ENCODE data around the gene DDR2. TPM values are rescaled to one million over a fixed set of nuclear protein-coding genes. Genes with fewer than 3 reads are reported as not detected.
"Not testable (repeated sequence)": the region's sequence is repeated elsewhere in the genome, so short reads cannot be mapped to it uniquely, and the experiment has no call there.

The DDR2 gene
- polyA plus RNA-seq, 3 donors from 2014 or later = 0.02 to 0.12 TPM; not detected in 1

- Mint-ChIP-seq H3K27ac (no peak overlapping the region), H3K36me3 (peaks cover 0 to 4% (median 0%) of the 10 kb centered on the region in 3 donors), H3K9me3 (no peaks in the 10 kb centered on the region), H3K27me3 (ENCODE audit: low read depth in 3 of 3) (peaks cover 2 to 6% (median 2%) of the 10 kb centered on the region in 3 donors), H3K4me1 (no peaks in the 10 kb centered on the region), H3K4me3 (no peak overlapping the region)
- DNase-seq = no peak
Observed at GRCh38 chr1:162719678-162720077, 87.4 kb downstream of the DDR2 start.

- Mint-ChIP-seq H3K4me3 (no peak overlapping the region), H3K9me3 (no peaks in the 10 kb centered on the region), H3K27me3 (ENCODE audit: low read depth in 3 of 3) (peaks cover 2% of the 10 kb centered on the region in 3 donors), H3K36me3 (peaks cover 0 to 4% (median 0%) of the 10 kb centered on the region in 3 donors), H3K4me1 (no peaks in the 10 kb centered on the region), H3K27ac (no peak overlapping the region)
- DNase-seq = no peak
Observed at GRCh38 chr1:162720996-162721395, 88.7 kb downstream of the DDR2 start.

DNA sequence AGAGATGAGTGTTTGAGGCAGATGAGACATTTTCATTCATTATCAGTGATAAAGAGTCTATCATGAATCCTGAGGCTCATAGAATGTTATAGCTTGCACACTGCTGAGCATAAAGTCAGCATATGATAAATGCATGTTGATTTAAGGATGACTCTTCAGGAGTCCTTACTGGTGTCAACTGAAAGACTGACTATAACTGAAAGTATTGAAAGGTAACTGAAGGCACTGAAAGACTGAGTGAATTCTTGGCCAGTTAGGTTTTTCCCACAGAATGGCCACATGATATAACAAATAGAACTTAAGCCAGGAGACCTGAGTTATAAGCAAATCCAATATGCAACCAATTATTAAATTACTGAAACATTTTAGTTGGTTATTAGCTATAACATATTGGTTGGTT, 89.2 kb downstream of the DDR2 start:
- H3K36me3 Mint-ChIP-seq = peaks cover 0 to 4% (median 0%) of the 10 kb centered on the region in 3 donors
- DNase-seq = no peak
- no peak overlapping the region for H3K4me3 Mint-ChIP-seq
- no peak overlapping the region for H3K27ac Mint-ChIP-seq
- no peaks in the 10 kb centered on the region for H3K9me3 Mint-ChIP-seq
- H3K27me3 Mint-ChIP-seq (ENCODE audit: low read depth in 3 of 3) = peaks cover 0 to 2% (median 2%) of the 10 kb centered on the region in 3 donors
- no peaks in the 10 kb centered on the region for H3K4me1 Mint-ChIP-seq

DNA sequence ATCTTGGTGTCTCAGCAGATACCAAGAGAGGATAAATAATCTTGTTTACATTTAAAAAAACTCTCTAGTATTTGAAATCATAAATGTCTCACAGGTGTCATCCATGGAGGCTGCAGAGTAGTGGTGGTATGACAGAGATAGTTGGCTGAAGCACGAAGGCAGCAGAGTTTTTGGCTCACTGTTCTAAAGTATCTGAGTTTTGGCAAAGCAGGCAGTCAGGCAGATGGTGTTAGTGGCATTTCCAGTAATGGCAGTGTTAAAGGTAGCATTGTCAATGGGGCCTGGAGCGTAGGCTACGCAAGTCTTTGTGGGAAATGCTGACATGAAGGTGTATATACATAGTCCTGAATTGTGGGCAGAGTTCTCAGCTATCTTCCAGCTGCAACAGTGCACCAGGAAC, 89.8 kb downstream of the DDR2 start:
- Mint-ChIP-seq H3K4me3 (no peak overlapping the region), H3K27ac (no peak overlapping the region), H3K36me3 (peaks cover 0 to 4% (median 0%) of the 10 kb centered on the region in 3 donors), H3K4me1 (no peaks in the 10 kb centered on the region), H3K9me3 (no peaks in the 10 kb centered on the region), H3K27me3 (ENCODE audit: low read depth in 3 of 3) (peaks cover 0 to 2% (median 2%) of the 10 kb centered on the region in 3 donors)
- no peak for DNase-seq

DNA sequence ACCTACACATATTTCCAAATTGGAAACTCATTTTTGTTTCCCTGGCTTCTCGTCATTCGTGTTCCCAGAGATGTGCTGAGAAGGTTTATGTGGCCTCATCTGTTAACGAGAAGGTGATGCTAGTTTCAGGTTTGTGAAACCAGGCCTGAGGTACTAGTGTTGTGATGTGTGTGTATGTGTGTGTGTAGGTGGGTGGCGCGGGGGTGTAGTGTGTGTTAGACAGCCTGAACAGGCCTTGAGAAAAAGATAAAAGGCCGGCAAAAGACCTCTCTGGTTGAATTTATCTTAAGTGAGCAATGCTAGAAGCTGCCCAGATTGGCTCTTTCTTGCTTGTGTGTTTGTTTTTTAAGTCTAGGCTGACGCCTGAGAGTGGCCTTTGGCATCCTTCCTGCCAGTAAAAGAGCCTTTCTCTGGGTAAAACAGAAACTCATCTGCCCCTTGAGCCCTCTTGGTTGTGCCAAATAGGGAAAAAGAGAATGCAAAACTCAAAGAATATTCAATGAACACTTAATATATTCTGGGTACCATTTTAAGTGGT, 92.4 kb downstream of the DDR2 start:
- DNase-seq = no peak
- Mint-ChIP-seq H3K4me1 (no peaks in the 10 kb centered on the region), H3K27me3 (ENCODE audit: low read depth in 3 of 3) (peaks cover 0 to 2% (median 0%) of the 10 kb centered on the region in 3 donors), H3K9me3 (peaks cover 0 to 1% (median 0%) of the 10 kb centered on the region in 6 donors), H3K4me3 (no peak overlapping the region), H3K36me3 (no peaks in the 10 kb centered on the region), H3K27ac (no peak overlapping the region)

- peaks cover 0 to 2% (median 0%) of the 10 kb centered on the region in 3 donors for H3K27me3 Mint-ChIP-seq (ENCODE audit: low read depth in 3 of 3)
- no peak overlapping the region for H3K27ac Mint-ChIP-seq
- no peaks in the 10 kb centered on the region for H3K36me3 Mint-ChIP-seq
- DNase-seq = no peak
- peaks cover 0 to 1% (median 0%) of the 10 kb centered on the region in 6 donors for H3K9me3 Mint-ChIP-seq
- H3K4me3 Mint-ChIP-seq = no peak overlapping the region
- H3K4me1 Mint-ChIP-seq = no peaks in the 10 kb centered on the region
Observed at GRCh38 chr1:162725301-162725837, 93.1 kb downstream of the DDR2 start.

- Mint-ChIP-seq H3K36me3 (no peaks in the 10 kb centered on the region), H3K27me3 (ENCODE audit: low read depth in 3 of 3) (peaks cover 0 to 3% (median 0%) of the 10 kb centered on the region in 3 donors), H3K4me1 (no peaks in the 10 kb centered on the region), H3K9me3 (peaks cover 0 to 1% (median 0%) of the 10 kb centered on the region in 6 donors), H3K27ac (no peak overlapping the region), H3K4me3 (no peak overlapping the region)
- no peak for DNase-seq
Observed at GRCh38 chr1:162726555-162726954, 94.3 kb downstream of the DDR2 start.

DNA sequence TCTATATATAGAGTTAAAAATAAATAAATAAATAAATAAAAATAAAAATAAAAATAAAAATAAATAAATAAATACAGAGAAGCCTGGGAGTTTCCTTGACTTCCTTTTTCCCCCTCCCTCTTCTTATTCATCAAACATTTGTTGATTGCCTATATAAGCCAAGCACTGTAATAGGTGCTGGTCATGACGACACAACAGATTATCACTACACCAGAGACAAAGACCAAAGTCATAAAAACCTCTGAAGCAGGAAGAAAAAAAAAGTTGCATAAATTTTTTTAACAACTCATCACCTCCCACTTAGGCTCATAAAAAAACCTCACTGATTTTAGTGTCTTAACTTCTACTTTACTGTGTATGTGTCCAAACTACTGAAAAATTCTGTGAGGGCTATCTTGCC, 95.2 kb downstream of the DDR2 start:
- not testable (repeated sequence) for H3K36me3 Mint-ChIP-seq; H3K9me3 Mint-ChIP-seq; H3K27me3 Mint-ChIP-seq (ENCODE audit: low read depth in 3 of 3); H3K4me1 Mint-ChIP-seq; H3K4me3 Mint-ChIP-seq; DNase-seq; H3K27ac Mint-ChIP-seq

DNA sequence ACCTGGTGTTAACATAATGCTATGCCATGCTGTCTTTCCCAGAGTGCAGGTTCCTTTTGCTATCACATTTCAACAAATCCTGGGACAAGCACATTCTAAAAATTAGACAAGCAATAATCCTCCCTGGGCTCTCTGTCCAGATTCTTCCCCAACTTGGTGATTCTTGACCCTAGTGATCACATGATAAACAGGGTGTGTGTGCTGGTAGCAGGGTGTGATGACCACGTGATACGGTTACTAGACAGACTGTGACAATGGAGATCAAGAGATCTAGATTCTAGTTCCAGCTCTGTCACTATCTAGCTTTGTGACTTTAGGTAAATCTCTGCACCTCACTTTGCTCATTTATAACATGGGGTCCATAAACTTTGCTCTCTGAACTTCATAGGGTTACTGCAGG, 96.3 kb downstream of the DDR2 start:
- H3K4me1 Mint-ChIP-seq = no peaks in the 10 kb centered on the region
- peaks cover 0 to 1% (median 0%) of the 10 kb centered on the region in 6 donors for H3K9me3 Mint-ChIP-seq
- no peak overlapping the region for H3K4me3 Mint-ChIP-seq
- DNase-seq = no peak
- no peak overlapping the region for H3K27ac Mint-ChIP-seq
- H3K27me3 Mint-ChIP-seq (ENCODE audit: low read depth in 3 of 3) = peaks cover 0 to 1% (median 0%) of the 10 kb centered on the region in 3 donors
- H3K36me3 Mint-ChIP-seq = no peaks in the 10 kb centered on the region

DNA sequence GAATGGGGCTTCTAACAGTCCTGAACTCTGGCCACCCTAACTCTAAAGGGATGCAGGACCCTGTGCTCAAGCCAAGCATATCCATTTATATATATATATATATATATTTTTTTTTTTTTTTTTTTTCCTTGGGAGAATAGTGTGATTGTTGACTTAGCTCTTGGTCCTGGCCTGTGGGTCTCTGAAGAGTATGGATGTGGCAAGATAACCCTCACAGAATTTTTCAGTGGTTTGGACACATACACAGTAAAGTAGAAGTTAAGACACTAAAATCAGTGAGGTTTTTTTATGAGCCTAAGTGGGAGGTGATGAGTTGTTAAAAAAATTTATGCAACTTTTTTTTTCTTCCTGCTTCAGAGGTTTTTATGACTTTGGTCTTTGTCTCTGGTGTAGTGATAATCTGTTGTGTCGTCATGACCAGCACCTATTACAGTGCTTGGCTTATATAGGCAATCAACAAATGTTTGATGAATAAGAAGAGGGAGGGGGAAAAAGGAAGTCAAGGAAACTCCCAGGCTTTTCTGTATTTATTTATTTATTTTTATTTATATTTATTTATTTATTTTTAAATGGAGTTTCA, 97.0 kb downstream of the DDR2 start:
- not testable (repeated sequence) for H3K27ac Mint-ChIP-seq; H3K9me3 Mint-ChIP-seq; DNase-seq; H3K27me3 Mint-ChIP-seq (ENCODE audit: low read depth in 3 of 3); H3K4me1 Mint-ChIP-seq; H3K36me3 Mint-ChIP-seq; H3K4me3 Mint-ChIP-seq

GRCh38 chr1:162732094-162732493, 99.8 kb downstream of the DDR2 start:
- Mint-ChIP-seq H3K9me3 (peaks cover 0 to 1% (median 0%) of the 10 kb centered on the region in 6 donors), H3K4me3 (no peak overlapping the region), H3K36me3 (no peaks in the 10 kb centered on the region), H3K27ac (no peak overlapping the region), H3K27me3 (ENCODE audit: low read depth in 3 of 3) (peaks cover 0 to 3% (median 2%) of the 10 kb centered on the region in 3 donors), H3K4me1 (no peaks in the 10 kb centered on the region)
- no peak for DNase-seq

- no peaks in the 10 kb centered on the region for H3K4me1 Mint-ChIP-seq
- peaks cover 0 to 3% (median 2%) of the 10 kb centered on the region in 3 donors for H3K27me3 Mint-ChIP-seq (ENCODE audit: low read depth in 3 of 3)
- no peak for DNase-seq
- no peak overlapping the region for H3K27ac Mint-ChIP-seq
- H3K9me3 Mint-ChIP-seq = peaks cover 0 to 1% (median 0%) of the 10 kb centered on the region in 6 donors
- no peak overlapping the region for H3K4me3 Mint-ChIP-seq
- H3K36me3 Mint-ChIP-seq = no peaks in the 10 kb centered on the region
Observed at GRCh38 chr1:162732566-162733335, 100.5 kb downstream of the DDR2 start.

DNA sequence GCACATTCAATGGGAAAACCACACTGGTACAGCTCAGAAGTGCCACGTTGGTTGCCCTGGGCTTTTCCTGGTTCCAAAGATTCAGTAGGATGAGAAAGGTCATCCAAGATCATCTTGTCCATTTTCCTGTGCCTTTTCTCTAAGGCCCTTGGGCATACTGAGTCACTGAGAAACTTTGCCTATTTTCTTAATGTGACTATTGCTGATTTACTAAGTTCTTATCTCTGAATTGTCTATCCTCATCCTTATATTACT, 101.0 kb downstream of the DDR2 start:
- H3K4me3 Mint-ChIP-seq = no peak overlapping the region
- H3K36me3 Mint-ChIP-seq = no peaks in the 10 kb centered on the region
- H3K27me3 Mint-ChIP-seq (ENCODE audit: low read depth in 3 of 3) = peaks cover 0 to 3% (median 2%) of the 10 kb centered on the region in 3 donors
- no peak for DNase-seq
- no peaks in the 10 kb centered on the region for H3K4me1 Mint-ChIP-seq
- H3K27ac Mint-ChIP-seq = no peak overlapping the region
- no peaks in the 10 kb centered on the region for H3K9me3 Mint-ChIP-seq

- H3K9me3 Mint-ChIP-seq = no peaks in the 10 kb centered on the region
- no peaks in the 10 kb centered on the region for H3K36me3 Mint-ChIP-seq
- peaks cover 0 to 3% (median 2%) of the 10 kb centered on the region in 3 donors for H3K27me3 Mint-ChIP-seq (ENCODE audit: low read depth in 3 of 3)
Observed at GRCh38 chr1:162734047-162734446, 101.8 kb downstream of the DDR2 start.

More at GRCh38 chr1:162734047-162734446, 101.8 kb downstream of the DDR2 start:
- Mint-ChIP-seq H3K4me1 (no peaks in the 10 kb centered on the region), H3K27ac (no peak overlapping the region), H3K4me3 (no peak overlapping the region)
- DNase-seq = no peak
